Activated T-helper 1 cell treated with anti-CD3 and anti-CD28 coated beads, Interleukin-2, amount 50 U/mL, for 16 hours (primary cell): ENCODE results near the gene CHN2.
"Not testable (repeated sequence)": the region's sequence is repeated elsewhere in the genome, so short reads cannot be mapped to it uniquely, and the experiment has no call there.

ENCODE experiments used
- DNase-seq, 2 donors: peaks; one replicate each; pipeline ENCODE4 v3.0.0-alpha.2; 2020; ENCODE audit warnings: low read depth in 1 of 2, low spot score in 1 of 2

Gene CHN2

GRCh38 chr7:29189743-29190201 lies 4.8 kb upstream of the CHN2 start:
- DNase-seq: peak; percentile 12 to 29

- DNase-seq: no peak
Observed at GRCh38 chr7:29190349-29191045, 4.1 kb upstream of the CHN2 start.

DNA sequence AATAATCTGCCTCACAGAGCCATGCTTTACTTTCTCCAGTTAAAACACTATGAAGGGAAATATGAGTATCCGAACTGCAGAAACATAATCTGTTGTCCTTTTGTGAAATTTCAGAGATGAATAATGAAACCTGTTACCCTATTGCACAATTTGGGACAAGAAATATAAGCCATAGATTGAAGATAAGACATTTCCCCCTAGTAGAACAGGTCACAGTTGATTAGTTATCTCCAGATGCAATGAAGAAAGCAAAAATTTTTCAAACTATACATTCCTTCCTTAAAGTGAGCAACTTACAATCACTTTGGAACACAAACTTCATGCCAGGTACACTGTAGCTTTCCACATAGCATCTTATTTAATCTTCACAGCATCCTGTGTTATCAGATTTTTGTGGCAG lies 2.3 kb upstream of the CHN2 start:
- no peak for DNase-seq

DNA sequence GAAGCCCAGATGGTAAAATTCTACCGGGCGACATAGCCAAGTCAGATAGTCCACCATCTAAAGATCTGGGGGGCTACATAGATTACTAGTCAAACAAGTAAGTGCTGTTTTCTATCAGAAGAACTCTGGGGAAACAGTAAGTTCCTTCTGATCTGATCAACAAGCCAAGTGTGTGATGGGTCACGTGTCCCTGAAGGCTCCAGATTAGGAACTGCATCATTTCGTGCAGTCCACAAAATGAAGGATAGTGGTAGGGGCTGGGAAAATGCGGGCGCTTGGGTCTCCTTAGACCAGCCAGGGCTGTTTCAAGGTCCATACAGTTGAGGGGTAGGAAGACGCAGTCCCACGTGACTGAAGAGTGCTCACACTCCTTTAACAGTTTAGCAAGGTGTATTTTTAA lies 1.8 kb upstream of the CHN2 start:
- DNase-seq: no peak

DNA sequence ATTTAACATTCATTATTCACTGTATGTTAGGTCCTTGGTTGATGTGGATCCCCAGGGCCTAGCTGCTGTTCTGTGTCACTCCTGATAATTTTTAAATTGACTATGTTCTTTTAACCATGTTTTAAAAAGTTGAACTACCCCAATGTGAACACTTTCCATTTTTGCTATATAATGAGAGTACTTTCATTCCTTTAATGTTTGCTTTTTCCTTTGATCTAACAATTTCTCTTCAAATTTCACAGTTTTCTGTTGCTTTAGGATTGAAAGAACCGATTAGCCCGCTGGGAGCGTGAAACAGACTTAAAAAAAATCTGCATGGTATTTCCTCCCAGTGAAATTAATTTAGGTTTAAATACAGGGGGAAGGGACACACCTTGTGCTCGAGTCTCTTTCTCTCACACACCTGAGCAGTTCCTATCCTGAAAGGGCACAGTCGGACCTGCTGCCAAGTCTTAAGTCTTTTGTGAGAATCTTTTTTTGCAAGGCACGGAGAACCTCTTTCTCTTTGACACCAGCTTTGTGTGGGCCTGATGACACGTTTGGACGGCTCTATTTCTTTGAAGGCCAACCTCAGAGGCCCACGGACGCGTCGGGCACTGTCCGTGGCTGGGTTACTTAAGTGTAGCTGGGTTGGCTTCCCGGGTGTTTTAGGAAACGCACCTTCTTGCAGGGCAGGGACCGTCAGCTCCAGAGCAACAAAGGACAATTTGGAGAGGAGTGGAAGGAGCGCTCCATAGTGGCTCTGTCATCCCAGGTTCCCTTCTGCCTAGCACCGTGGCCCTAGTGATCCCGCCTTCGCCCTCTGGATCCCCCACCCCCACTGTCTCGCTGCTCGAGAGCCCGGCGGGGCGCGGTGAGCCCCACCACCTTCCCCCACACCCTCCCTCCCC lies 1.0 kb upstream of the CHN2 start:
- DNase-seq: no peak

GRCh38 chr7:29194206-29194593 lies 375 bp upstream of the CHN2 start:
- no peak for DNase-seq

DNA sequence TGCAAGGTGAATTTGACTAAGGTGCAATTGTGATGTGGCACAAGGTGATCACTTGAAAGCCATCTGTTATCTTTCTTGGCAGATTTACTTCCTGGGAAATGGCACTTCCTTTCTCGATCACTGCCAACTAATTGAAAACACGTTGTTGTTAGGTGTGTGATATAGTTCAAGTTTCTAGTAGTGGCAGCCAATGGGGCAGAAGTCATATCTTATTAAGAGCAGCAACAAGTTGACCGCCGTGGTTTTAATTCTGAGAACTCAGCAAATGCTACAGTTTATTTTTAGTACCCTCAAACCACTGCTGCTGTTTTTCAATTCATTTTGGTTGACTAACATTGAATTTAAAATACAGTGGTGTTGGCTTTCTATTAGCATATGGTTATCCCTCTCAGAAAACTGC lies 1.6 kb downstream of the CHN2 start:
- no peak for DNase-seq

DNA sequence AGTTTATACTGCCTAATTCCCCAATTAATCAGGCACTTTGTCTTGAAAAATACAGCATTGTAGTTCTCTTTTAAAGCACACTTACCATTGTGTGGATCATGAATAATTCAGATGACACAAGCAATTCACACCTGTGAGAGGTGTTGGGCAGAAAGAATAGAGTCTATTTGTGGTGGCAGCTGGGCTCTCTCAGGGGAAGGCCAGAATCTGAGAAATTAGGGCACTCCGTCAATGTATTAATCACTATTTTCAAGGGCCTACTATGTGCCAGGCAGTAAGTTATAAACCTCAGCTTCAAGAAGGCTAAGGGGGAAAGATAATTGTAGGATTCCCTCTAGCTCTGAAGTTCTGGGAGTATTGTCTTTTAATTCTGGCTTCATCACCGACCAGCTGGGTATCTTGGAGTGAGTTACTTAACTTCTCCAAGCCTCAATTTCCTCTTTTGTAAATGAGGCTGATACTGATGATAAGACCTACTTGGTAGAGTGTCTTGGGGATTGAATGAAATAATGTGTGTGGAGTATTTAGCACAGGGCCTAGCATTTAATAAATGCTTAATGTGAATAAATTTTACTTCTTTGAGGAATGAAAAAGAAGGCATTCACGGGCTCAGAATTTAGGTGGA lies 2.5 kb downstream of the CHN2 start:
- no peak for DNase-seq

GRCh38 chr7:29197916-29198315 lies 3.3 kb downstream of the CHN2 start:
- no peak for DNase-seq

DNA sequence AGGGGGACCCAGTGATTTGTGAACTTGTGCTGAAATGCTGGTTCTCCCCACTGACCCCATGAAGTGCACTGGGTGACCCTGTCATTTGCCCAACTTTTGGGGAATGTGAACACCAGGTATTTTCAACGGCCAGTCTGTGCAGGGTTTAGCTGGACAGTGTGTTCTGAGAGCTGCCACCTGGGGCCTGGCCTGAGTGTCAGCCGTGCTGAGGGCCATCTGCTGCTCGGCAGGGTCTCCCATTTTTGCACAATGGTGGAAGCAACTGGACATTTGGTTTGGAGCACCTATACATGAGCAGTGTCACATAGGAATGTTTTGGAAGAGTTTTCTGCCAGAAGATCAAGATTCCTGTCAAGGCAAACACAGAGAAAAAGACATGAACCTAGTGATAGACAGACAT lies 5.2 kb downstream of the CHN2 start:
- DNase-seq: no peak

DNA sequence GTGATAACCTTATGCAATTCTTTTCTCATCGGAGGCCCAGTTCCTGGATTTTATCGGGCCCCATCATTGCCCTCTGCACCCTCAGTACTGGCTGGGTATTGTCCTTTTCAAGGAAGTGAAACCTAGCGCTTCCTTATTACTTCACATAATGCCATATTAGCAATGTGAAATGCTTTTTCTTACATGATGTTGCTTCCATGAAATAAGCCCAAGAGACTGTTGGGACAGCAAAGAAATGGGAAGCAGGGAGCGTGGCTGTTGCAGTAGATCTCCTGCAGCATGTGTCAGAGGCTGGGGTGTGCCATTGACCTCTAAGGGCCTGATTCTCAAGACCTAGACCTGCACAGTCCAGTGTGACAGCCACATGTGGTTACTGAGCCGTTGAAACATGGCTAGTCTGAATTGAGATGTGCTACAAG lies 8.1 kb downstream of the CHN2 start:
- no peak for DNase-seq

DNA sequence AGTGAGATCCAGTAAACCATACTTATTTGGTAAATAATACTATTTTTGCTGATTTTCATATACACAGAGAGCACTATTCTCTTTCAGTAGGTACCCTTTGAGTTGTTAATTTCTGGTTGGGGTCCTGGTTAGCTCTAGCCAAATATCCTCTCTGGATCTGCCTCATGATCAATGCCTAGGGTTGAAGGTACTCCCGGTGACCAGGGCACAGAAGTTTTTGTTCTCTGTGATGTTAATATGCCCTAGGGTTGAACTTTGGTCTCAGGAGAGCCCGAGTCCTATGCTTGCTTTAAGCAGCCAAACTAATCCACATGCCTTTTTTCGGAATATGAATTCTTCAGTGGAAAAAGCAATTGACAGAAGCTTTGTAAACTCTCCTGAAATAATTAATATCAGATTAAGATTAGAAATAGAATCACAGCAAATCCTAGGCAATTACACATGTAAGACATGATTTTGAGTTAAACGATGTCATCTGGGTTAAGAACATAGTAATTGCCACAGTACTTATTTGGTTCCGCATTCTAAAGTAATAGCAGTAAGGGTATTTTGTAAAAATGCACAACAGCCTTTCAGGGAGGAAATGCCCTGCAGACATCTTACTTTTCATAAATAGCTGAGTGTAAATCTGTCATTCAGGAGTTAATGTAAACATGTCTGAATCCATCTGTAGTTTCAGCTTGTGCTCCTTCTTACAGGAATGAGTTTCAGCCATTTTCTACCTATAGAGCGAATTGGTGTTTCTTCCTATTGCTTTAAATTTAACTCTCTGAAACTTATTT lies 10.1 kb downstream of the CHN2 start:
- no peak for DNase-seq

DNA sequence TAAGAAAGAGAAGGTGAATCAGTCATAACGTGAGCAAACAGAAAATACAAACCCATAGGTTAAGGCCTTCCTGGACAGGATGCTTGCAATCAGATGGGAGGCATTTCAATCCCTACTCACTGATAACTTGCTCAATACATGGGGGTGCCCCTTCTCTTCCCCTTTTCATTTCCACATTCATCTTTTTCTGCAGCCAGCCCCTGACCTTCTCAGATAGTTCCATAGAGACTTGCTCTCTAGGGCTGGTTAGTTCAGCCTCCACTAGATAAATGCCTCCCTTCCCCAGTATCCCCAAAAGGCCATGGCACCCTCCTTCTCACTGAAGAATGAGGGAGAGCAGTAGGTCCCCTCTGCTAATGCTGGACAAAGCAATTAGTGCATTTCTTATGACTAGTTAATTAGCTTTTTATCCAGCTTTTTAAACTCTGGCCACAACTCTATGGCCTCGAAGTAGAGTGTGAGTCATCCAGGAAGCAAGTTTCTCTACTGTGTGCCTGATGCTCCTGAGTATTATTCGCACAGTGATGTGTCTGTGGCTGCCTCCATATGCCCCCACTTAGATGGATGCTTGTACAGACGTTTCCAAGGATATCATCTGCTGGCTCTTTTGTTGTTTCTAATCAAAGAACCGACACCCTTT lies 12.7 kb downstream of the CHN2 start:
- no peak for DNase-seq

GRCh38 chr7:29208410-29209250 lies 14.1 kb downstream of the CHN2 start:
- DNase-seq: no peak

GRCh38 chr7:29209745-29210144 lies 15.2 kb downstream of the CHN2 start:
- no peak for DNase-seq

DNA sequence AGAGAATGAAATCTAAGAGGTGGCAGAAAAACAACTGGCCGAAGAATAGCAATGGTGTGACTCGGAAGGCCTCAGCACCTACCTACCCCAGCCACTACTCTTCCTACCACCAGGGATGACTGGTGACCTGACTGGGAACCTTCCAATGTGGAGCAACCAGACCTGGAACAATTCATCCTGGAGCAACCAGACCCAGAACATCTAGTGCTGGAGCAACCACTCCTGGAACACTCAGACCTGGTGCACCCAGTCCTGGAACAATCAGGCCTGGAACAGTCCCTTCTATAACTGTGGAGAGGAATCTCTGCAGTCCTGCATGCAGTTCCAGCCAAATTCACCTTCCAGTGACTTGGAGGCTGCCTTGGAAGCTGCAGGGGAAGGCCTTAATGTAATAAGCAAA lies 18.2 kb downstream of the CHN2 start:
- DNase-seq: not testable (repeated sequence)

DNA sequence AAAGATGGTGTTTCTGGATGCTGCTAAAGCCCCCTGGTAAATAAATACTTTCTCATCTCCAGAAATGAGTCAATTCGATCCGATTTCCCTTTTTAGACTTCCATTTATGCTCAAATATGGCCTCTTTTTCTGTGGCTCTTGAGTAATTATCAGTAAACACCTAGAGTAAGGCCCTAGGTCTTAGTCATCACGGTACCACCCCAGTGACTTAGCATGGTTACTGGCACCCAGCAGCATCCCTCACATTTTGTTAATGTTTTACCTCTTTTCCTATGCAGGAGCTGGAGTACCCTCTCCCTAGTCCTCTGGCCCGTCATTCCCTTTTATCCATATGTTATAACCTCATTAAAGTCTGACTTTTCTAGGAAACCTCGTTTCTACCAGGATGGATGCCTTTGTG lies 19.5 kb downstream of the CHN2 start:
- DNase-seq: no peak

DNA sequence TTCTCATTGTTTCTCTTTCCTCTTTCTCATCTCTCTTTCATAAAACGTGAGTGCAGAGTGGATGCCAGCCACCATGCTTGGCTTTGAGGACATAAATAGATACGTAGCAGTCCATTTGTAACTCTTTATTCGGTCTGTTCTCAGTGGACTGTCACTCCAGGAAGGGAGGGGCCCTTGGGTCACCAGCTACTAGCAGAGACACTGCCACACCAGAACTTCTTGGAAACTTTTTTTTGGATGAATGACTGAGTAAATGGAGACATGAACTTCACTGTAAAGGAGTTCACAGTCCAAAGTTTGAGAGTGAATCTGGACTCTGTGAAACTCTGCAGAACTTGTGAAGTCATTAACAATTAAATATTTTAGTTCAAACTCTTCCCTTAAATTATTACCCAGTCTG lies 20.2 kb downstream of the CHN2 start:
- no peak for DNase-seq

GRCh38 chr7:29216128-29216527 lies 21.6 kb downstream of the CHN2 start:
- DNase-seq: no peak

DNA sequence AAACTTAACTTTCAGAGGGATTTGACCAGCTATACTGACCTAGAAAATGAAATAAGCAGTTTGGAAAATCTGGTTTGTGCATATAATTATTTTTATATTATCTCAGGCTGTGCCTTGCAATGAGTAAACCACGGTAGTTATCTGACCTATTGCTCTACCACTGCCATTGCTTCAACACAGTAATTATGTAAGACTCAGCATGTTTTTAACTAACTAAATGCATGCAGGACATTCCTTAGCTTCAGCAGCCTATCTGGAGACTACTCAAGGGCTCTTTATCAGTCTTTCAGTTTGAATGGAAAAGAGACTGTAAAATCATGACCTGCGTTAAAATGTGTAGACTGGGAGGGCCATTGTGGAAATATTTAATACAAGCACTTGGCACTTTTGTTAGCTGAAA lies 22.5 kb downstream of the CHN2 start:
- DNase-seq: no peak
